Stimulated activated CD8-positive, alpha-beta memory T cell treated with anti-CD3 and anti-CD28 coated beads, Interleukin-2, amount 100 ng/mL, for 1 hour (primary cell): Measurements from ENCODE around the gene SAFB.

Source experiments
- DNase-seq, 2 donors: peaks; one replicate each; pipeline ENCODE4 v3.0.0-alpha.2; 2020; ENCODE audit warnings: low read depth in 2 of 2

The SAFB gene

GRCh38 chr19:5622465-5623396 lies at the start of gene SAFB, which contains the start of gene SAFB2:
Gene SAFB (plus strand): TSS chr19:5623083. CDS start chr19:5623206, 123 bp downstream.
Gene SAFB2 (minus strand): TSS chr19:5622776. CDS start chr19:5622715, 61 bp downstream.
- peak; percentile 99 for DNase-seq

- DNase-seq: no peak
Measured at GRCh38 chr19:5575590-5575989, 47.3 kb upstream of the SAFB start.

GRCh38 chr19:5578097-5578846 lies 44.6 kb upstream of the SAFB start:
- peak; percentile 50 for DNase-seq

- no peak for DNase-seq
Measured at GRCh38 chr19:5579286-5579685, 43.6 kb upstream of the SAFB start.

GRCh38 chr19:5579697-5580096 lies 43.2 kb upstream of the SAFB start:
- no peak for DNase-seq

GRCh38 chr19:5580161-5580571 lies 42.7 kb upstream of the SAFB start:
- DNase-seq: no peak

GRCh38 chr19:5585461-5586299 lies 37.2 kb upstream of the SAFB start:
- peak in 1 of 2 donors; percentile 10 for DNase-seq

- no peak for DNase-seq
Measured at GRCh38 chr19:5586300-5587070, 36.4 kb upstream of the SAFB start.

- no peak for DNase-seq
Measured at GRCh38 chr19:5587071-5587455, 35.8 kb upstream of the SAFB start.

- DNase-seq: no peak
Measured at GRCh38 chr19:5587661-5588060, 35.2 kb upstream of the SAFB start.

GRCh38 chr19:5588441-5588840 lies 34.4 kb upstream of the SAFB start:
- DNase-seq: no peak

- no peak for DNase-seq
Measured at GRCh38 chr19:5588906-5589676, 33.8 kb upstream of the SAFB start.

GRCh38 chr19:5590151-5590864 lies 32.6 kb upstream of the SAFB start:
- no peak for DNase-seq

- no peak for DNase-seq
Measured at GRCh38 chr19:5590865-5591154, 32.1 kb upstream of the SAFB start.

GRCh38 chr19:5591476-5591875 lies 31.4 kb upstream of the SAFB start:
- no peak for DNase-seq

GRCh38 chr19:5592531-5593342 lies 30.1 kb upstream of the SAFB start:
- no peak for DNase-seq

GRCh38 chr19:5593343-5594255 lies 29.3 kb upstream of the SAFB start:
- DNase-seq: no peak

GRCh38 chr19:5594521-5594950 lies 28.3 kb upstream of the SAFB start:
- DNase-seq: no peak
